SK-N-SH (cell line): ENCODE data around the gene CEP55. TPM values are rescaled to one million over a fixed set of nuclear protein-coding genes. Genes with fewer than 3 reads are reported as not detected.

ENCODE experiments used
- CTCF ChIA-PET: fragments of 300-600, 350-600 bp; formaldehyde crosslinking; extraction: SDS; loops from one replicate; lab custom pipeline; 2021; lab: Yijun Ruan, JAX
- POLR2A ChIA-PET: fragments of 350-600 bp; sonication (Branson Sonifier 250); formaldehyde crosslinking; extraction: SDS; loops from one replicate; lab custom pipeline; 2020; ENCODE audit warnings: antibody characterized with exemption, inconsistent platforms; lab: Yijun Ruan, JAX
- DNase-seq: peaks from one replicate; pipeline ENCODE4 v3.0.0; 2012
- H2AFZ ChIP-seq: fragments of 200-600 bp; sonication (generic); 2 replicates; pipeline ENCODE4 v1.8.1; 2016; ENCODE audit warnings: antibody characterized with exemption, mild to moderate bottlenecking, low read depth
- H3F3A ChIP-seq: fragments of 200-600 bp; sonication (generic); replicated peaks from 2 replicates; pipeline ENCODE3; 2016; ENCODE audit warnings: antibody characterized with exemption, mild to moderate bottlenecking; ENCODE audit not compliant: insufficient read depth
- H3K27ac ChIP-seq, 2 experiments: fragments of 200-500 bp in 1 of 2; fragments of 200-600 bp in 1 of 2; sonication (Bioruptor generic) in 1 of 2; sonication (generic), shearing (Covaris generic) in 1 of 2; 2 replicates each; pipeline versions ENCODE4 v1.5.1 to v1.6.1; 2014 to 2016; ENCODE audit warnings: low read depth in 2 of 2, inconsistent platforms in 1 of 2, low read length in 1 of 2, mild to moderate bottlenecking in 1 of 2, mixed read lengths in 1 of 2
- H3K27me3 ChIP-seq: fragments of 200-600 bp; sonication (generic), shearing (Covaris generic); 2 replicates; pipeline ENCODE4 v1.6.1; 2016; ENCODE audit warnings: mixed run types; ENCODE audit not compliant: insufficient read depth
- H3K36me3 ChIP-seq, 2 experiments: fragments of 200-500 bp in 1 of 2; fragments of 200-600 bp in 1 of 2; sonication (Bioruptor generic) in 1 of 2; sonication (generic) in 1 of 2; replicated peaks in 1 of 2; 2 replicates each; pipeline versions ENCODE3 to v1.5.1; 2014 to 2016; ENCODE audit warnings: low read length in 1 of 2, mild to moderate bottlenecking in 1 of 2; ENCODE audit not compliant: insufficient read depth in 2 of 2, control insufficient read depth in 1 of 2
- H3K4me1 ChIP-seq, 2 experiments: fragments of 200-500 bp in 1 of 2; fragments of 200-600 bp in 1 of 2; sonication (Bioruptor generic) in 1 of 2; sonication (generic), shearing (Covaris generic) in 1 of 2; 2 replicates each; pipeline versions ENCODE4 v1.5.1 to v1.6.1; 2014 to 2016; ENCODE audit warnings: low read depth in 1 of 2, low read length in 1 of 2, mixed run types in 1 of 2; ENCODE audit not compliant: insufficient read depth in 2 of 2, control insufficient read depth in 1 of 2
- H3K4me2 ChIP-seq: fragments of 200-600 bp; sonication (generic), shearing (Covaris generic); 2 replicates; pipeline ENCODE4 v1.6.1; 2017; ENCODE audit warnings: mixed run types
- H3K4me3 ChIP-seq, 2 experiments: fragments of 200-500 bp in 1 of 2; fragments of 200-600 bp in 1 of 2; sonication (Bioruptor generic) in 1 of 2; sonication (generic), shearing (Covaris generic) in 1 of 2; 2 replicates each; pipeline versions ENCODE4 v1.5.1 to v1.8.1; 2014 to 2016; ENCODE audit warnings: low read depth in 2 of 2, inconsistent platforms in 1 of 2, low read length in 1 of 2, mild to moderate bottlenecking in 1 of 2, mixed read lengths in 1 of 2, moderate library complexity in 1 of 2
- H3K79me2 ChIP-seq: fragments of 200-600 bp; sonication (generic); 2 replicates; pipeline ENCODE4 v1.8.1; 2017; ENCODE audit warnings: mild to moderate bottlenecking; ENCODE audit not compliant: insufficient read depth
- H3K9ac ChIP-seq: fragments of 200-600 bp; sonication (generic); 2 replicates; pipeline ENCODE4 v1.6.1; 2017; ENCODE audit warnings: mixed run types
- H3K9me2 ChIP-seq: fragments of 200-600 bp; sonication (generic); 2 replicates; pipeline ENCODE4 v1.6.1; 2017; ENCODE audit warnings: mixed run types
- H3K9me3 ChIP-seq: fragments of 200-600 bp; sonication (generic); 2 replicates; pipeline ENCODE4 v1.6.1; 2017; ENCODE audit warnings: mixed run types, mild to moderate bottlenecking, moderate library complexity
- H4K20me1 ChIP-seq: fragments of 200-600 bp; sonication (generic); 2 replicates; pipeline ENCODE4 v1.6.1; 2017; ENCODE audit warnings: mild to moderate bottlenecking, mixed run types; ENCODE audit not compliant: insufficient read depth
- CHD2 ChIP-seq: fragments of 150-350 bp; IDR thresholded peaks from 2 replicates; pipeline ENCODE4 v1.6.1; 2018; ENCODE audit warnings: low read length; ENCODE audit not compliant: partially characterized antibody
- CTCF ChIP-seq: fragments of 200-600 bp; sonication (generic); IDR thresholded peaks from 2 replicates; pipeline ENCODE4 v1.6.1; 2017; ENCODE audit warnings: antibody characterized with exemption, mild to moderate bottlenecking, moderate library complexity
- EP300 ChIP-seq, 2 experiments: IDR thresholded peaks; 2 replicates each; pipeline versions ENCODE4 v1.4.0 to v1.6.1; 2012; ENCODE audit warnings: borderline replicate concordance in 1 of 2, low read depth in 1 of 2, low read length in 1 of 2
- FOSL2 ChIP-seq: IDR thresholded peaks from 2 replicates; pipeline ENCODE4 v1.4.0; 2012; ENCODE audit warnings: low read depth, mild to moderate bottlenecking, moderate library complexity, borderline replicate concordance
- JUND ChIP-seq: IDR thresholded peaks from 2 replicates; pipeline ENCODE4 v1.4.0; 2012
- MAX ChIP-seq: IDR thresholded peaks from 2 replicates; pipeline ENCODE4 v1.4.0; 2012; ENCODE audit warnings: low read depth
- MEF2A ChIP-seq: IDR thresholded peaks from 2 replicates; pipeline ENCODE4 v1.4.0; 2012; ENCODE audit warnings: low read depth, borderline replicate concordance
- MXI1 ChIP-seq: IDR thresholded peaks from 2 replicates; pipeline ENCODE4 v1.6.1; 2012; ENCODE audit warnings: mild to moderate bottlenecking, low read depth, low read length, improper control_type of control experiment
- NFIC ChIP-seq: IDR thresholded peaks from 2 replicates; pipeline ENCODE4 v1.4.0; 2012; ENCODE audit warnings: borderline replicate concordance
- PBX3 ChIP-seq: IDR thresholded peaks from 2 replicates; pipeline ENCODE4; 2012
- RCOR1 ChIP-seq: fragments of 150-350 bp; IDR thresholded peaks from 2 replicates; pipeline ENCODE4 v1.6.1; 2017; ENCODE audit warnings: antibody characterized with exemption, low read length
- RFX5 ChIP-seq: IDR thresholded peaks from 2 replicates; pipeline ENCODE4 v1.6.1; 2012; ENCODE audit warnings: mild to moderate bottlenecking, improper control_type of control experiment, low read length
- RXRA ChIP-seq: IDR thresholded peaks from 2 replicates; pipeline ENCODE4 v1.4.0; 2012; ENCODE audit warnings: low read depth, mild to moderate bottlenecking, borderline replicate concordance
- TCF12 ChIP-seq: IDR thresholded peaks from 2 replicates; pipeline ENCODE4 v1.4.0; 2012
- TEAD4 ChIP-seq: IDR thresholded peaks from 2 replicates; pipeline ENCODE4 v1.4.0; 2012; ENCODE audit warnings: mild to moderate bottlenecking, borderline replicate concordance; ENCODE audit not compliant: insufficient read depth
- USF2 ChIP-seq: fragments of 150-350 bp; IDR thresholded peaks from 2 replicates; pipeline ENCODE4 v1.6.1; 2017; ENCODE audit warnings: antibody characterized with exemption, low read length, low read depth, borderline replicate concordance
- ZBTB33 ChIP-seq: IDR thresholded peaks from 2 replicates; pipeline ENCODE4 v1.4.0; 2012; ENCODE audit warnings: low read depth, borderline replicate concordance
- whole genome bisulfite sequencing: methylation state at CpG from one replicate; pipeline ENCODE4 v1.1.6; 2017; ENCODE audit warnings: low lambda C conversion rate; 5-methylcytosine and 5-hydroxymethylcytosine counted together
- polyA plus RNA-seq, 3 experiments: library from polyadenylated mRNA; depleted of rRNA; stranded (reverse); fragments of >200 nt; gene quantifications; 2 replicates each; pipeline ENCODE4 v1.2.3, GENCODE V29; 2012

Gene CEP55
- polyA plus RNA-seq, 1 of the 3 experiments (the other 2 are of a cell fraction): 9.8 TPM

- H3K9ac ChIP-seq: no peak overlapping the region
- H3K9me3 ChIP-seq: no peaks in the 10 kb centered on the region
- CTCF ChIA-PET: interaction anchor here (1.8 kb wide), 1 partner anchor 256 kb away, joined by 5 read pairs; no protein-coding TSS in a partner anchor
- WGBS: 70% methylated on average over 9 of the region's 9 CpGs
- no peaks in the 10 kb centered on the region for H3K9me2 ChIP-seq
- no peaks in the 10 kb centered on the region for H4K20me1 ChIP-seq
- H3K79me2 ChIP-seq: no peaks in the 10 kb centered on the region
- H3F3A ChIP-seq: no peaks in the 10 kb centered on the region
- H3K4me2 ChIP-seq: no peak overlapping the region
- H3K27me3 ChIP-seq: no peaks in the 10 kb centered on the region
- H3K4me1 ChIP-seq: no peaks in the 10 kb centered on the region
- no peaks in the 10 kb centered on the region for H3K36me3 ChIP-seq
- H2AFZ ChIP-seq: no peak overlapping the region
- no peak for DNase-seq
- TF ChIP-seq USF2 (no peak), CHD2 (no peak), TEAD4 (no peak), MEF2A (no peak), RXRA (no peak), MXI1 (no peak), TCF12 (no peak), ZBTB33 (no peak), EP300 (IDR thresholded peaks at IDR 0.05; ENCODE audit: borderline replicate concordance in 1 of 2, low read depth in 1 of 2, low read length in 1 of 2) (no peak), JUND (no peak), FOSL2 (no peak), MAX (no peak), PBX3 (no peak), RCOR1 (no peak), NFIC (no peak), RFX5 (no peak), CTCF (no peak)
- H3K4me3 ChIP-seq: no peak overlapping the region
- no peak overlapping the region for H3K27ac ChIP-seq
- POLR2A ChIA-PET: no interaction called here
Observed at GRCh38 chr10:93559490-93559889, 63.1 kb downstream of the CEP55 start.
